Measurements from ENCODE around the gene PIBF1.
"Not testable (repeated sequence)": the region's sequence is repeated elsewhere in the genome, so short reads cannot be mapped to it uniquely, and the experiment has no call there.

Gene PIBF1

DNA sequence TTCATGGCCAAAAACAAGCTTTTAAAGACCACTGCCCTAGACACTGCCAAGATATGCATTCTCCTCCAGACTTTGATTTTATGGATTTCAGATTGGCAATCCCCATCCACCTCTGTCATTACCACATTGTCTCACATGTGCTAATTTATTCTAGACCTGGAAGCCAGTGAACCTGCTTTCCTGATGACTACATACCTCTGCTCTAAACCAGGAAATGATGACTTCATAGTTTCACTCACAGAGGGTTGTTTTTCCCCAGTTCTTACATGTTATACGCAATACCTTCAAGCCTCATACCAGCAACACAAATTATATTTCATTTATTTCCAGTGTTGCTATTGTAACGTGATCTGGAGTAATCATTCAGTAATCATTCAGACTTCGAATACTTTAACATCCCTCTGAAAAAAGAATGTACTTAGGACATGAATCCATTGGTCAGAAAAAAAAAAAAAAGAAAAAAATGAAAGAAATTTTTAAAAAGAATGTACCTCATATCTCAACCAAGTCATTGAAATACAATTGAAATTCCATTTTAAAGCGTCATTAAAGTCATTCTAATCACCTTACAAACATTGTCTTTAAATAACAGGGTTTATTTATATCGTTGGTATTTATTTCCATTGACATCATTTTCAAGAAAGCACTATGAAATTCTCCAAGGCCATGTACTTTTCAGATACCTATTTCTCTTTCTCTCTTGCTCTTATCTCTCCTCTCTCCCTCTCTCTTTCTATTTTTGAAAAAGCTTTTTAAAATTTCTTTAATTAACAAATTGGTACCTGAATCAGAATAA lies 243.5 kb downstream of the PIBF1 start:
- peak; percentile 32 for DNase-seq

DNA sequence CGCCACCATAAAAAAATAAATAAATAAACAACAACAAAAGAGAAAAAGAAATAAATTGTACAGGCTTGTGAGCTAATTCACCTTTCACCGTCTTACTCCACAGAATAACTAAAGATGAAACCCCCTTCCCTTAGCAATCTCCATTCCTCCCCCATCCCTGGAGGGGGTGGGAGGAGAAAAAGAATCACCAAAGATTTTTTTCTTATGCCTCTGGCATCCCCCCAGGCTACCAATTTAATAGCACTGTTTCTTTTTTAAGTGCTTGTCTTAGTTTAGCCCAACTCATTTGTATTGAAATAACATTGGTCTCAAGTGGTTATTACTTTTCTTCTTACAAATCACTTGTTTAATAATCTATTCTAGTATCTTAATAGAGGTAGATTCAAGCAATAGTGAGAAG lies 253.0 kb downstream of the PIBF1 start:
- no peak for DNase-seq

- no peak for DNase-seq
These were observed 253.7 kb downstream of the PIBF1 start for GRCh38 chr13:73035660-73036059.

GRCh38 chr13:73036566-73036965 lies 254.6 kb downstream of the PIBF1 start:
- DNase-seq: no peak

GRCh38 chr13:73038064-73038463 lies 256.1 kb downstream of the PIBF1 start:
- no peak for DNase-seq

GRCh38 chr13:73039201-73040108 lies 257.5 kb downstream of the PIBF1 start:
- DNase-seq: peak; percentile 32

- DNase-seq: no peak
These were observed 258.6 kb downstream of the PIBF1 start for GRCh38 chr13:73040484-73040883.

- peak; percentile 80 for DNase-seq
These were observed 259.1 kb downstream of the PIBF1 start for GRCh38 chr13:73040968-73041596.

- DNase-seq: no peak
These were observed 263.1 kb downstream of the PIBF1 start for GRCh38 chr13:73045031-73045430.

DNA sequence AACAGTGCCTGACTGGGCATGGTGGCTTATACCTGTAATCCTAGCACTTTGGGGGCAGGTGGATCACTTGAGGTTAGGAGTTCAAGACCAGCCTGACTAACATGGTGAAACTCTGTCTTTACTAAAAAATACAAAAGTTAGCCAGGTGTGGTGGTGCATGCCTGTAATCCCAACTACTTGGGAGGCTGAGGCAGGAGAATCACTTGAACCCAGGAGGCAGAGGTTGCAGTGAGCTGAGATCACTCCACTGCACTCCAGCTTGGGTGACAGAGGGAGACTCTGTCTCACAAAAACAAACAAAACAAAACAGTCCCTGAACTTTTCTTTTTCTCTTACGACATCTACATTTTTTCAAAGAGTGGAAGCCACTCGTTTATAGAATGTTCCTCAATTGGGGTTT lies 266.7 kb downstream of the PIBF1 start:
- DNase-seq: not testable (repeated sequence)

GRCh38 chr13:73054712-73055111 lies 272.8 kb downstream of the PIBF1 start:
- no peak for DNase-seq

GRCh38 chr13:73055813-73056564 lies 274.1 kb downstream of the PIBF1 start:
- DNase-seq: peak; percentile 92

GRCh38 chr13:73056565-73056962 lies 274.6 kb downstream of the PIBF1 start:
- DNase-seq: no peak

DNA sequence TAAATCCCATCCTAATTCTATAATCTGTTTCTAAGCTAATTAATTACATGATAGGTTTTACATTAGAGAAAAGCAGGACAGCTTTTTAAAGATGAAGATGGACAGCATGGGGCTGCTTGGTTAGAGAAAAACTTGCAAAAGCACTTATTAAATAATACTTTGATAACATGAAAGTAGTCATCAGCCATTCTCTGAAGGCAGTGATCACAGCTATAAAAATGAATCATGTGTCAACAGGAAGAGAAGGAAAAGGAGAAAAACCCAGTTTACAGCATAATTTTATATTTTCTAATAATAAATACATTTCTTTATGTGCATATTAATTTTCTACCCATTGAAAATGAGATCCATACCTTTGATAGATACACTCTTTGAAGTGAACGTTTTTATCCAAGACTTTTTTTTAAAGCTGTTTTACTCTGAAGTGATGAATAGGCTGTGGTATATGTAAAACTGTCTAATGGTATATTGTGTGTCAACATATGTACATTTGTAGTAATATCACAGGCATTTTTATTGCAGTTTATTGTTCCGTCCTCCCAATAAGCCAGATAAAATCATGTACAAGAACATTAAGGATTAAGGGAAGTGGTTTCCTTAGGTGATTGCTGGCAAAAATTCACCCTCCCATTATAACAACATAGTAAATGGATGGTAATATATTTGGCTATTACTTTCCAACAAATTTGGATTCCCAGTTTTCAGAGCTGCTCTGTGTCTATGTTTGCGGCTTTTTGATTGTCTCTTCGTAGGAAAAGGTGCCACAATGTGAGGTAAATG lies 275.5 kb downstream of the PIBF1 start:
- no peak for DNase-seq

- no peak for DNase-seq
These were observed 276.1 kb downstream of the PIBF1 start for GRCh38 chr13:73058064-73058313.

DNA sequence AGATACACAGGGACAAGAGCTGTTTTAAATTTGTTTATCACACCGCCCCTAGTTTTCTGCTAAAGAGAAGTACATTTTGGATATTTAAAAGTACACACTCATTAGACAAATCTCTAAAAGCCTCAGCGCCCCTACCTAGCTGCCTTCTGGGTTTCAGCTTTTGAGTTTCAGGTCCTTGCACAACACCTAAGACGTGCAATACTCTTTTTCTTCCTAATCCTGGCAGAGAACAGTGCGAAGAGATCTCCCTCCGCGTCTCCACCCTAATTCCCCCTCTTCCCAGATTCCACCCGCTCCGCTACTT lies 276.5 kb downstream of the PIBF1 start:
- DNase-seq: no peak

GRCh38 chr13:73058736-73059459 lies 277.0 kb downstream of the PIBF1 start, which contains the start of gene KLF5:
Gene KLF5, plus strand, starts transcription at chr13:73059005. Its CDS starts 323 bp downstream, at chr13:73059328.
- peak; percentile 98 for DNase-seq

DNA sequence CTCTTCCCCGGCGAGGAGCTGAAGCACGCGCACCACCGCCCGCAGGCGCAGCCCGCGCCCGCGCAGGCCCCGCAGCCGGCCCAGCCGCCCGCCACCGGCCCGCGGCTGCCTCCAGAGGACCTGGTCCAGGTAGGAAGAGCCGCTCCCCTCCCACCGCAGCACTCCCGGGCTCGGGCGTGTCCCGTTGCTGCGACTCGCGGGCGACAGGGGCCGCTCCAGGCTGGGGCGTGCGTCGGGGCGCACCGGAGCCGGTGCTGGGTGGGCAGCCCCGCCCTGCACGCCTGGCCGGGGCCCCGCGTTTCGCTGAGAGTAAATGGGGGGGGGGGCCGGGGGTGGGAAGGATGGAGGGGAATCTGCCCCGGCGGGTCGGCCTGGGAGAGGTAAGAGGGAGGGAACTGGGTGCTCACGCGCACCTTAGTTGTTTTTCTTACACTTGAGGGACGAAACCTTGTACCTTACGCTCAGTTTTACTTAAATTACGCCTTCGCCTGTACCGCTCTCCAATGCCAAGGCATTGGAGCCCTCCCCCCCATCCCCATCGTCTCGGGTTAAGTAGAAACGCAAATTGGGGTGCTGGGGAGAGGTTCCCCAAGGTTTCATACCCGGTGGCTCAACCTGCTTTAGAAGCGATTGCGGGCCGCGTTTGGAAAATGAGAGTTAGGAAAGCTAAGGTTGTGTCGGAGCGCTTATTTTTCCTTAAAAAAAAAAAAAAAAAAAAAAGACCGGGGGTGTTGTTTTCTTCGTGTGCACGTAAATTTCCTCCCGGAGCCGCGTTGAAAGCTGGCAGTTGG lies 277.7 kb downstream of the PIBF1 start:
- DNase-seq: peak; percentile 23

- DNase-seq: peak; percentile 66
These were observed 278.6 kb downstream of the PIBF1 start for GRCh38 chr13:73060251-73061160.

DNA sequence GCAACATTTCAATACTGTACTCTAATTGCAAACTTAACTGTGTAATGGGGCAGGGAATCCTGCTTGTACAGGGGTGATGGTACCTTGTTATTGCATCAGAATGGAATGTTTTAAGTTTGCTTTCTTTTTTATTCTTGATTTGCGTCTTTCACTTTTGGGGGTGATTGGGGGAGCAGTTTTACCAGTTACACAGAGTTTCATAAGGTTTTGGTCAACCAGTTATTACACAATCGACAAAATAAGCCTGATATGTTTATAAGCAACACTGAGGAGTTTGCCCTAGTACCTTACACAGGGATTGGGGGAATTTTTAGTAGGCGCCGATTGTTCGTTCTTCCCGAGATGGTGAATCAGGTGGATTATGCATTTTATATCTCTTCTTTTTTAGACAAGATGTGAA lies 279.5 kb downstream of the PIBF1 start:
- peak; percentile 47 for DNase-seq

Measured in NCI-H226 (cell line).